Epithelial cell of proximal tubule (primary cell): ENCODE results near the gene HOXA3. TPM values are rescaled to one million over a fixed set of nuclear protein-coding genes. Genes with fewer than 3 reads are reported as not detected.

Source experiments
- DNase-seq: peaks from one replicate; pipeline ENCODE4 v3.0.0-alpha.2; 2011; ENCODE audit warnings: low read depth
- H3K4me3 ChIP-seq: 2 replicates; pipeline ENCODE4 v1.5.1; 2011; ENCODE audit warnings: low read depth, mild to moderate bottlenecking, low read length
- CTCF ChIP-seq: conservative IDR thresholded peaks from 2 replicates; pipeline ENCODE4 v1.5.1; 2012; ENCODE audit warnings: low read depth, mild to moderate bottlenecking, low read length
- total RNA-seq: library from RNA; depleted of rRNA; stranded (reverse); fragments of >200 nt; gene quantifications from 2 replicates; pipeline ENCODE4 v1.2.3, GENCODE V29; 2015

HOXA3 gene
- total RNA-seq, 1 donor from 2014 or later: 33.2 TPM

GRCh38 chr7:27116031-27116961, 36.1 kb downstream of the HOXA3 start:
- no peak for TF ChIP-seq CTCF
- no peak for DNase-seq
- peak overlapping the region; percentile 74 for H3K4me3 ChIP-seq

- no peak for TF ChIP-seq CTCF
- DNase-seq: no peak
- peak overlapping the region; percentile 74 for H3K4me3 ChIP-seq
Observed at GRCh38 chr7:27115221-27116026, 37.0 kb downstream of the HOXA3 start.

GRCh38 chr7:27114881-27115220, 37.5 kb downstream of the HOXA3 start:
- no peak for TF ChIP-seq CTCF
- H3K4me3 ChIP-seq: peak overlapping the region; percentile 74
- no peak for DNase-seq

GRCh38 chr7:27113991-27114769, 38.2 kb downstream of the HOXA3 start:
- TF ChIP-seq CTCF: no peak
- H3K4me3 ChIP-seq: peak overlapping the region; percentile 74
- DNase-seq: no peak

- no peak for DNase-seq
- TF ChIP-seq CTCF: no peak
- H3K4me3 ChIP-seq: peak overlapping the region; percentile 74
Observed at GRCh38 chr7:27112955-27113949, 39.1 kb downstream of the HOXA3 start.

- H3K4me3 ChIP-seq: peak overlapping the region; percentile 74
- no peak for DNase-seq
- no peak for TF ChIP-seq CTCF
Observed at GRCh38 chr7:27112361-27112760, 40.0 kb downstream of the HOXA3 start.
